Choroid plexus epithelial cell (primary cell): Measurements from ENCODE around the gene NADK.

Experiments
- DNase-seq: peaks from one replicate; pipeline ENCODE4 v3.0.0-alpha.2; 2010; ENCODE audit warnings: low read depth
- H3K4me3 ChIP-seq: 2 replicates; pipeline ENCODE4 v1.5.1; 2011; ENCODE audit warnings: low read depth, mild to moderate bottlenecking, control low read depth, low read length, moderate library complexity
- CTCF ChIP-seq: conservative IDR thresholded peaks from 2 replicates; pipeline ENCODE4 v1.5.1; 2011; ENCODE audit warnings: low read depth, mild to moderate bottlenecking, control low read depth, inconsistent platforms, low read length, moderate library complexity

NADK gene

GRCh38 chr1:1758059-1758621 is 20.1 kb downstream of the NADK start:
- no peak for TF ChIP-seq CTCF
- H3K4me3 ChIP-seq, result no peak overlapping the region
- DNase-seq, result no peak

- DNase-seq, result no peak
- H3K4me3 ChIP-seq, result no peak overlapping the region
These were observed 20.7 kb downstream of the NADK start for GRCh38 chr1:1757422-1758058.

GRCh38 chr1:1756661-1757421 is 21.4 kb downstream of the NADK start:
- H3K4me3 ChIP-seq, result no peak overlapping the region
- no peak for DNase-seq
- no peak for TF ChIP-seq CTCF

More at GRCh38 chr1:1757422-1758058, 20.7 kb downstream of the NADK start:
- no peak for TF ChIP-seq CTCF

- DNase-seq, result no peak
- TF ChIP-seq CTCF, result no peak
- no peak overlapping the region for H3K4me3 ChIP-seq
These were observed 22.4 kb downstream of the NADK start for GRCh38 chr1:1755852-1756251.

- DNase-seq, result no peak
- no peak overlapping the region for H3K4me3 ChIP-seq
These were observed 22.8 kb downstream of the NADK start for GRCh38 chr1:1755426-1755825.

GRCh38 chr1:1754051-1754815 is 24.0 kb downstream of the NADK start:
- no peak for TF ChIP-seq CTCF
- H3K4me3 ChIP-seq, result no peak overlapping the region
- no peak for DNase-seq

More at GRCh38 chr1:1755426-1755825, 22.8 kb downstream of the NADK start:
- no peak for TF ChIP-seq CTCF
